ENCODE measurements around the gene KCTD14. TPM values are rescaled to one million over a fixed set of nuclear protein-coding genes. Genes with fewer than 3 reads are reported as not detected.

The KCTD14 gene
- total and polyA plus RNA-seq, 2 of the 8 experiments (the other 6 are each of a cell fraction or from before 2014, with no cell fraction given): 21.6 to 24.9 TPM

GRCh38 chr11:78011301-78011700, 11.8 kb downstream of the KCTD14 start (continued):
- TF ChIP-seq POLR2A (IDR thresholded peaks at IDR 0.05; ENCODE audit: control extremely low read depth in 1 of 2, low read depth in 2 of 2, low read length in 2 of 2) (no peak), RBBP5 (IDR thresholded peaks at IDR 0.05; ENCODE audit: borderline replicate concordance, low read depth, low read length) (no peak), YY1 (IDR thresholded peaks at IDR 0.05; ENCODE audit: low read depth, low read length) (no peak)
- TF ChIP-seq, protein P1, sequence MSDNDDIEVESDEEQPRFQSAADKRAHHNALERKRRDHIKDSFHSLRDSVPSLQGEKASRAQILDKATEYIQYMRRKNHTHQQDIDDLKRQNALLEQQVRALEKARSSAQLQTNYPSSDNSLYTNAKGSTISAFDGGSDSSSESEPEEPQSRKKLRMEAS (IDR thresholded peaks at IDR 0.05): no peak
